ENCODE results near the gene KRTAP10-5. TPM values are rescaled to one million over a fixed set of nuclear protein-coding genes. Genes with fewer than 3 reads are reported as not detected.
A peak's percentile ranks its signal among the peaks of the same experiment; 100 is the strongest.

Gene KRTAP10-5
- total RNA-seq, 1 donor from 2014 or later: not detected

- intact Hi-C loops (cut with DNase I): no loop called here
- H3K4me3 ChIP-seq: no peak overlapping the region
- H3K27ac ChIP-seq: no peak overlapping the region
- no peak for DNase-seq
- no peak for ATAC-seq
- TF ChIP-seq, protein P1, sequence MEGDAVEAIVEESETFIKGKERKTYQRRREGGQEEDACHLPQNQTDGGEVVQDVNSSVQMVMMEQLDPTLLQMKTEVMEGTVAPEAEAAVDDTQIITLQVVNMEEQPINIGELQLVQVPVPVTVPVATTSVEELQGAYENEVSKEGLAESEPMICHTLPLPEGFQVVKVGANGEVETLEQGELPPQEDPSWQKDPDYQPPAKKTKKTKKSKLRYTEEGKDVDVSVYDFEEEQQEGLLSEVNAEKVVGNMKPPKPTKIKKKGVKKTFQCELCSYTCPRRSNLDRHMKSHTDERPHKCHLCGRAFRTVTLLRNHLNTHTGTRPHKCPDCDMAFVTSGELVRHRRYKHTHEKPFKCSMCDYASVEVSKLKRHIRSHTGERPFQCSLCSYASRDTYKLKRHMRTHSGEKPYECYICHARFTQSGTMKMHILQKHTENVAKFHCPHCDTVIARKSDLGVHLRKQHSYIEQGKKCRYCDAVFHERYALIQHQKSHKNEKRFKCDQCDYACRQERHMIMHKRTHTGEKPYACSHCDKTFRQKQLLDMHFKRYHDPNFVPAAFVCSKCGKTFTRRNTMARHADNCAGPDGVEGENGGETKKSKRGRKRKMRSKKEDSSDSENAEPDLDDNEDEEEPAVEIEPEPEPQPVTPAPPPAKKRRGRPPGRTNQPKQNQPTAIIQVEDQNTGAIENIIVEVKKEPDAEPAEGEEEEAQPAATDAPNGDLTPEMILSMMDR (IDR thresholded peaks at IDR 0.05): no peak
- H3K27me3 ChIP-seq: peaks cover 9% of the 10 kb centered on the region
- H3K9me3 ChIP-seq: no peaks in the 10 kb centered on the region
- H3K4me1 ChIP-seq: no peaks in the 10 kb centered on the region
- H3K36me3 ChIP-seq: no peaks in the 10 kb centered on the region
These were observed 19.0 kb upstream of the KRTAP10-5 start for GRCh38 chr21:44599264-44600029.

GRCh38 chr21:44598061-44598460 lies 17.7 kb upstream of the KRTAP10-5 start:
- TF ChIP-seq, protein P1 (IDR thresholded peaks at IDR 0.05): no peak
- DNase-seq (no peak), ATAC-seq (no peak)
- Histone ChIP-seq H3K9me3 (no peaks in the 10 kb centered on the region), H3K4me1 (peaks cover 3% of the 10 kb centered on the region), H3K36me3 (no peaks in the 10 kb centered on the region), H3K4me3 (no peak overlapping the region), H3K27me3 (peaks cover 9% of the 10 kb centered on the region), H3K27ac (no peak overlapping the region)
- intact Hi-C loops (cut with DNase I): no loop called here

- ATAC-seq (peak; percentile 33), DNase-seq (no peak)
- no peak overlapping the region for H3K27ac ChIP-seq
- no peaks in the 10 kb centered on the region for H3K27me3 ChIP-seq
- intact Hi-C loops (cut with DNase I): no loop called here
- no peaks in the 10 kb centered on the region for H3K36me3 ChIP-seq
- TF ChIP-seq, protein P1 (IDR thresholded peaks at IDR 0.05): no peak
- H3K4me1 ChIP-seq: peaks cover 3% of the 10 kb centered on the region
- H3K9me3 ChIP-seq: no peaks in the 10 kb centered on the region
- H3K4me3 ChIP-seq: no peak overlapping the region
These were observed 15.8 kb upstream of the KRTAP10-5 start for GRCh38 chr21:44596068-44596725.

DNA sequence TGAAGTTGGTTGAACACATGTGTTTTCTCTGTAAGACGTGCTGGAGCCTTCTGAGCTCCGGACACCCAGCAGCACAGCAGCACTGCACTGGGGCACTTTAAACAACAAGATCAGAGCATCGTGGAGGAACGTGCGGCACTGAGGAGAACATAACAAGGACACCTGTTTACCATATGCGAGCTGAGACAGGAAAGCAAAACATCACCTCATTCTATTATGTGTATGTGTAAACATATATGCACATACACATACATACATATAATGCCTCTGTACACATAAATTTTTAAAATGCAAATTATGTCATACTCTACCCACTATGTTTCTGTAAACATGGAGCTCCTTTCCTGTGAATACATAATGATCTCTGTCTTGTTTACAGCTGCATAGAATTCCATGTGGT lies 15.1 kb upstream of the KRTAP10-5 start:
- no peak overlapping the region for H3K27ac ChIP-seq
- intact Hi-C loops (cut with DNase I): no loop called here
- no peaks in the 10 kb centered on the region for H3K36me3 ChIP-seq
- DNase-seq: no peak
- no peak for ATAC-seq
- no peak overlapping the region for H3K4me3 ChIP-seq
- H3K9me3 ChIP-seq: no peaks in the 10 kb centered on the region
- peaks cover 3% of the 10 kb centered on the region for H3K4me1 ChIP-seq
- no peaks in the 10 kb centered on the region for H3K27me3 ChIP-seq
- TF ChIP-seq, protein P1 (IDR thresholded peaks at IDR 0.05): no peak

DNA sequence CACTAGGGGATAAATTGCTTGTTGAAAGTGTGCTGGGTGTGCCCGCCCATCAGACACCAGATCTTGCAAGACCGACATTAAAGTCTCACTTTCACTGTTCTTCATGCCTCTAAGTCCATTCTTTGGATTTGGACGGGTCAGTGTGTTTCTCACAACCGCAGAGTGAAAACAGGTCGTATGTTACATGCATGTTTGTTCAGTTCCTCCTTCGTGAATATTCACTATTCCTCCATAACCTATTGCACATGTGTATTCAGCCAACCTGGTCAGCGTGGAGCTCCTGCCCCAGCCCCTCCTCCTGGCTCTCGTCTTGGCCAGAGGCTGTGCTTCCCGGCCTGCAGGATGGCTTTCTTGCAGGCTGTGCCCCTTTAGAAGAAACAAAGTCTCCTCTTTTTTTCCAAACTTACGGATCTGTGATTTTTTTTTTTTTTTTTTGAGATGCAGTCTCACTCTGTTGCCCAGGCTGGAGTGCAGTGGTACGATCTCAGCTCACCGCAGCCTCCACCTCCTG lies 14.1 kb upstream of the KRTAP10-5 start:
- TF ChIP-seq, protein P1 (IDR thresholded peaks at IDR 0.05): no peak
- intact Hi-C loops (cut with DNase I): no loop called here
- no peaks in the 10 kb centered on the region for H3K27me3 ChIP-seq
- DNase-seq (no peak), ATAC-seq (no peak)
- no peaks in the 10 kb centered on the region for H3K9me3 ChIP-seq
- no peak overlapping the region for H3K27ac ChIP-seq
- no peaks in the 10 kb centered on the region for H3K36me3 ChIP-seq
- no peak overlapping the region for H3K4me3 ChIP-seq
- peaks cover 3% of the 10 kb centered on the region for H3K4me1 ChIP-seq

Measured in upper lobe of right lung (tissue), 1 donor.